ENCODE results near the gene DHRS7C.

GRCh38 chr17:9768381-9768934, 22.9 kb downstream of the DHRS7C start:
- TF ChIP-seq, protein P1, sequence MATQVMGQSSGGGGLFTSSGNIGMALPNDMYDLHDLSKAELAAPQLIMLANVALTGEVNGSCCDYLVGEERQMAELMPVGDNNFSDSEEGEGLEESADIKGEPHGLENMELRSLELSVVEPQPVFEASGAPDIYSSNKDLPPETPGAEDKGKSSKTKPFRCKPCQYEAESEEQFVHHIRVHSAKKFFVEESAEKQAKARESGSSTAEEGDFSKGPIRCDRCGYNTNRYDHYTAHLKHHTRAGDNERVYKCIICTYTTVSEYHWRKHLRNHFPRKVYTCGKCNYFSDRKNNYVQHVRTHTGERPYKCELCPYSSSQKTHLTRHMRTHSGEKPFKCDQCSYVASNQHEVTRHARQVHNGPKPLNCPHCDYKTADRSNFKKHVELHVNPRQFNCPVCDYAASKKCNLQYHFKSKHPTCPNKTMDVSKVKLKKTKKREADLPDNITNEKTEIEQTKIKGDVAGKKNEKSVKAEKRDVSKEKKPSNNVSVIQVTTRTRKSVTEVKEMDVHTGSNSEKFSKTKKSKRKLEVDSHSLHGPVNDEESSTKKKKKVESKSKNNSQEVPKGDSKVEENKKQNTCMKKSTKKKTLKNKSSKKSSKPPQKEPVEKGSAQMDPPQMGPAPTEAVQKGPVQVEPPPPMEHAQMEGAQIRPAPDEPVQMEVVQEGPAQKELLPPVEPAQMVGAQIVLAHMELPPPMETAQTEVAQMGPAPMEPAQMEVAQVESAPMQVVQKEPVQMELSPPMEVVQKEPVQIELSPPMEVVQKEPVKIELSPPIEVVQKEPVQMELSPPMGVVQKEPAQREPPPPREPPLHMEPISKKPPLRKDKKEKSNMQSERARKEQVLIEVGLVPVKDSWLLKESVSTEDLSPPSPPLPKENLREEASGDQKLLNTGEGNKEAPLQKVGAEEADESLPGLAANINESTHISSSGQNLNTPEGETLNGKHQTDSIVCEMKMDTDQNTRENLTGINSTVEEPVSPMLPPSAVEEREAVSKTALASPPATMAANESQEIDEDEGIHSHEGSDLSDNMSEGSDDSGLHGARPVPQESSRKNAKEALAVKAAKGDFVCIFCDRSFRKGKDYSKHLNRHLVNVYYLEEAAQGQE (IDR thresholded peaks at IDR 0.05; ENCODE audit: insufficient read depth in 1 of 2, low read depth in 2 of 2, low read length in 2 of 2), result no peak
- TF ChIP-seq TAF1 (IDR thresholded peaks at IDR 0.05; ENCODE audit: borderline replicate concordance, insufficient read depth, low read length) (no peak), SIN3A (IDR thresholded peaks at IDR 0.05; ENCODE audit: borderline replicate concordance, insufficient read depth, low read length) (no peak), POLR2AphosphoS5 (IDR thresholded peaks at IDR 0.05; ENCODE audit: low read depth, low read length) (no peak)
